GM12892 (cell line): Measurements from ENCODE around the gene SHC3.

Experiments used
- POLR2A ChIP-seq: IDR thresholded peaks from 2 replicates; pipeline ENCODE4 v1.6.1; 2011; ENCODE audit warnings: low read depth, low read length, control low read depth
- TAF1 ChIP-seq: IDR thresholded peaks from 2 replicates; pipeline ENCODE4 v1.6.1; 2011; ENCODE audit warnings: low read depth, mild to moderate bottlenecking, control low read depth, low read length, borderline replicate concordance

- TF ChIP-seq POLR2A (no peak), TAF1 (no peak)
Measured at GRCh38 chr9:89071591-89071990, 107.0 kb downstream of the SHC3 start.
